HG02938 (cell line): ENCODE data around the gene ADARB2.
A peak's percentile ranks its signal among the peaks of the same experiment; 100 is the strongest.

ENCODE experiments used
- ATAC-seq: cut with Tn5 transposase; IDR thresholded peaks from one replicate; pipeline ENCODE4 v1.9.1; 2021; ENCODE audit warnings: mild to moderate bottlenecking, moderate library complexity; ENCODE audit not compliant: unreplicated experiment

ADARB2 gene

GRCh38 chr10:1509011-1509530, 228.3 kb downstream of the ADARB2 start:
- ATAC-seq, result no peak

GRCh38 chr10:1508096-1508495, 229.2 kb downstream of the ADARB2 start:
- ATAC-seq, result no peak

GRCh38 chr10:1507436-1507835, 229.9 kb downstream of the ADARB2 start:
- ATAC-seq, result no peak

- ATAC-seq, result no peak
These were observed 232.4 kb downstream of the ADARB2 start for GRCh38 chr10:1504940-1505339.

GRCh38 chr10:1504286-1504685, 233.0 kb downstream of the ADARB2 start:
- ATAC-seq, result no peak

- no peak for ATAC-seq
These were observed 234.9 kb downstream of the ADARB2 start for GRCh38 chr10:1502451-1502850.

GRCh38 chr10:1499359-1499957, 237.9 kb downstream of the ADARB2 start:
- no peak for ATAC-seq

GRCh38 chr10:1498746-1499358, 238.5 kb downstream of the ADARB2 start:
- ATAC-seq, result no peak

- no peak for ATAC-seq
These were observed 241.3 kb downstream of the ADARB2 start for GRCh38 chr10:1495915-1496517.

GRCh38 chr10:1492641-1493040, 244.7 kb downstream of the ADARB2 start:
- no peak for ATAC-seq

GRCh38 chr10:1491901-1492300, 245.4 kb downstream of the ADARB2 start:
- no peak for ATAC-seq

GRCh38 chr10:1489801-1490200, 247.5 kb downstream of the ADARB2 start:
- no peak for ATAC-seq

- peak; percentile 79 for ATAC-seq
These were observed 248.3 kb downstream of the ADARB2 start for GRCh38 chr10:1488970-1489548.

- no peak for ATAC-seq
These were observed 250.3 kb downstream of the ADARB2 start for GRCh38 chr10:1486841-1487687.

GRCh38 chr10:1485357-1485756, 252.0 kb downstream of the ADARB2 start:
- ATAC-seq, result no peak

GRCh38 chr10:1483826-1484225, 253.5 kb downstream of the ADARB2 start:
- no peak for ATAC-seq

- ATAC-seq, result no peak
These were observed 254.1 kb downstream of the ADARB2 start for GRCh38 chr10:1483246-1483645.

- no peak for ATAC-seq
These were observed 259.7 kb downstream of the ADARB2 start for GRCh38 chr10:1477578-1477977.

GRCh38 chr10:1476455-1476803, 260.9 kb downstream of the ADARB2 start:
- ATAC-seq, result no peak

- no peak for ATAC-seq
These were observed 261.4 kb downstream of the ADARB2 start for GRCh38 chr10:1475771-1476454.
